Cardiac muscle cell (in vitro differentiated cells and primary cell): ENCODE measurements around the gene PCDHGA5. TPM values are rescaled to one million over a fixed set of nuclear protein-coding genes. Genes with fewer than 3 reads are reported as not detected.
A peak's percentile ranks its signal among the peaks of the same experiment; 100 is the strongest.
"Not testable (repeated sequence)": the region's sequence is repeated elsewhere in the genome, so short reads cannot be mapped to it uniquely, and the experiment has no call there.

Experiments used
- DNase-seq, 2 donors: peaks; one replicate each; pipeline versions ENCODE4 v3.0.0 to v3.0.0-alpha.2; 2010 to 2017; ENCODE audit warnings: low read depth in 1 of 2, low spot score in 1 of 2
- H3K27ac ChIP-seq: fragments of 200-600 bp; sonication (generic); 2 replicates; pipeline ENCODE4 v1.5.1; 2016
- H3K27me3 ChIP-seq: fragments of 200-600 bp; sonication (generic); 2 replicates; pipeline ENCODE4 v1.6.0; 2016; ENCODE audit warnings: control low read depth
- H3K36me3 ChIP-seq: fragments of 200-600 bp; sonication (generic); 2 replicates; pipeline ENCODE4 v1.5.1; 2016; ENCODE audit warnings: control low read depth
- H3K4me1 ChIP-seq: fragments of 200-600 bp; sonication (generic); 2 replicates; pipeline ENCODE4 v1.8.1; 2017; ENCODE audit warnings: low read depth, mild to moderate bottlenecking, mixed run types
- H3K4me3 ChIP-seq: fragments of 200-600 bp; sonication (generic); 2 replicates; pipeline ENCODE4 v1.5.1; 2016; ENCODE audit warnings: mild to moderate bottlenecking
- H3K9me3 ChIP-seq: fragments of 200-600 bp; sonication (generic); 2 replicates; pipeline ENCODE4 v1.5.1; 2017; ENCODE audit warnings: low read depth, mild to moderate bottlenecking, control low read depth
- CTCF ChIP-seq: IDR thresholded peaks from 2 replicates; pipeline ENCODE4 v1.5.1; 2012; ENCODE audit warnings: low read depth, mild to moderate bottlenecking, low read length
- polyA plus RNA-seq: library from polyadenylated mRNA; unstranded; fragments of >200 nt; fragmentation: Nextera tagmentation; extraction: Ambion mirVana; gene quantifications from 2 replicates; pipeline ENCODE4 v1.2.1, GENCODE V29; 2016
- total RNA-seq: library from RNA; depleted of rRNA; stranded (reverse); fragments of >200 nt; gene quantifications from 2 replicates; pipeline ENCODE4 v1.2.3, GENCODE V29; 2016

The PCDHGA5 gene
- total and polyA plus RNA-seq, 2 experiments from 2014 or later, result 0.09 to 1.2 TPM

DNA sequence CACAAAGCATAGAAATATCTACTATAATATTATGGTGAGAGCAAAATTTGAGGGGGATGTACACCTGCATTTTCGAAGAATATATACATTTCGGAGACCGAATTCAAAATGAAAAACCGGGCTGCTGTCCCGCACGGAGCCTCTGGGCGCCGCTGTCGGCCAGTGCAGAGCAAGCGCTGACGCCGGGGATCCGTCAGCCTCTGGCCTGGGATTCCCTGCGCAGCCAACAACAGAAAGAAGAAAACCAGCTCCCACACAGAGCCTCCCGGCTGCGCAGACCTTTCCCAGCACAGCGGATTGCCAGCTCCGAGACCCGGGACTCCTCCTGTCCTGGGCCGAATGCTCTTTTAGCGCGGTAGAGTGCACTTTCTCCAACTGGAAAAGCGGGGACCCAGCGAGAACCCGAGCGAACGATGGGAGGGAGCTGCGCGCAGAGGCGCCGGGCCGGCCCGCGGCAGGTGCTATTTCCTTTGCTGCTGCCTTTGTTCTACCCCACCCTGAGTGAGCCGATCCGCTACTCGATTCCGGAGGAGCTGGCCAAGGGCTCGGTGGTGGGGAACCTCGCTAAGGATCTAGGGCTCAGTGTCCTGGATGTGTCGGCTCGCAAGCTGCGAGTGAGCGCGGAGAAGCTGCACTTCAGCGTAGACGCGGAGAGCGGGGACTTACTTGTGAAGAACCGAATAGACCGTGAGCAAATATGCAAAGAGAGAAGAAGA is 44.0 kb downstream of the PCDHGA5 start, which contains the start of gene PCDHGB6:
Gene PCDHGB6 (plus strand): TSS at position 232 of the 716 bp plus-strand sequence. CDS start 182 bp downstream, at position 414.
- H3K4me1 ChIP-seq, H3K27me3 ChIP-seq, H3K36me3 ChIP-seq, H3K9me3 ChIP-seq: not testable (repeated sequence)
- Histone ChIP-seq H3K4me3 (peak within 1 kb of the TSS; percentile 69), H3K27ac (peak within 1 kb of the TSS; percentile 91)
- TF ChIP-seq CTCF, result peak; percentile 54
- peak; percentile 58 to 88 for DNase-seq

- peaks cover 8% of the 10 kb centered on the region for H3K9me3 ChIP-seq
Measured at GRCh38 chr5:141409598-141410306, 45.8 kb downstream of the PCDHGA5 start.

GRCh38 chr5:141411575-141411974 is 47.6 kb downstream of the PCDHGA5 start:
- Histone ChIP-seq H3K9me3 (peaks cover 8% of the 10 kb centered on the region), H3K27ac (no peak overlapping the region), H3K4me3 (no peak overlapping the region), H3K36me3 (no peaks in the 10 kb centered on the region), H3K27me3 (no peaks in the 10 kb centered on the region), H3K4me1 (peaks cover 4% of the 10 kb centered on the region)
- DNase-seq, result no peak
- TF ChIP-seq CTCF, result no peak

More at GRCh38 chr5:141409598-141410306, 45.8 kb downstream of the PCDHGA5 start:
- Histone ChIP-seq H3K4me1 (peaks cover 4% of the 10 kb centered on the region), H3K4me3 (no peak overlapping the region), H3K27ac (no peak overlapping the region), H3K27me3 (no peaks in the 10 kb centered on the region), H3K36me3 (no peaks in the 10 kb centered on the region)
- no peak for DNase-seq
- no peak for TF ChIP-seq CTCF

GRCh38 chr5:141412854-141413539 is 49.0 kb downstream of the PCDHGA5 start, which contains the start of gene PCDHGA10:
TSS of gene PCDHGA10 (plus strand) at chr5:141412987. CDS start at chr5:141413176, 189 bp downstream.
- H3K9me3 ChIP-seq, result peaks cover 8% of the 10 kb centered on the region
- peak within 1 kb of the TSS; percentile 78 for H3K27ac ChIP-seq
- peaks cover 4% of the 10 kb centered on the region for H3K4me1 ChIP-seq
- peak within 1 kb of the TSS; percentile 56 for H3K4me3 ChIP-seq
- TF ChIP-seq CTCF, result peak; percentile 74
- peak; percentile 77 for DNase-seq
- H3K27me3 ChIP-seq, result no peaks in the 10 kb centered on the region
- no peaks in the 10 kb centered on the region for H3K36me3 ChIP-seq

GRCh38 chr5:141413540-141414069 is 49.6 kb downstream of the PCDHGA5 start:
- H3K9me3 ChIP-seq, result peaks cover 12% of the 10 kb centered on the region
- no peak overlapping the region for H3K27ac ChIP-seq
- no peaks in the 10 kb centered on the region for H3K36me3 ChIP-seq
- no peak for DNase-seq
- H3K27me3 ChIP-seq, result no peaks in the 10 kb centered on the region
- H3K4me3 ChIP-seq, result peak overlapping the region; percentile 56
- H3K4me1 ChIP-seq, result peaks cover 4% of the 10 kb centered on the region
- no peak for TF ChIP-seq CTCF

GRCh38 chr5:141414548-141415274 is 50.7 kb downstream of the PCDHGA5 start:
- H3K36me3 ChIP-seq, H3K27ac ChIP-seq, H3K27me3 ChIP-seq, H3K4me3 ChIP-seq, H3K4me1 ChIP-seq, DNase-seq: not testable (repeated sequence)
- peaks cover 16% of the 10 kb centered on the region for H3K9me3 ChIP-seq

DNA sequence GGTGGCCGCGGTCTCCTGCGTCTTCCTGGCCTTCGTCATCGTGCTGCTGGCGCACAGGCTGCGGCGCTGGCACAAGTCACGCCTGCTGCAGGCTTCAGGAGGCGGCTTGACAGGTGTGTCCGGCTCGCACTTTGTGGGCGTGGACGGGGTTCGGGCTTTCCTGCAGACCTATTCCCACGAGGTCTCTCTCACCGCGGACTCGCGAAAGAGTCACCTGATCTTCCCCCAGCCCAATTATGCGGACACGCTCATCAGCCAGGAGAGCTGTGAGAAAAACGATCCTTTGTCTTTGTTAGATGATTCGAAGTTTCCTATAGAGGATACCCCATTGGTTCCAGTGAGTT is 51.3 kb downstream of the PCDHGA5 start:
- H3K27ac ChIP-seq, H3K27me3 ChIP-seq, DNase-seq, H3K36me3 ChIP-seq, H3K4me1 ChIP-seq, H3K4me3 ChIP-seq: not testable (repeated sequence)
- peaks cover 16% of the 10 kb centered on the region for H3K9me3 ChIP-seq
